Neural cell (in vitro differentiated cells): Measurements from ENCODE around the gene SEPTIN6. TPM values are rescaled to one million over a fixed set of nuclear protein-coding genes. Genes with fewer than 3 reads are reported as not detected.

Experiments used
- H2AFZ ChIP-seq: fragments of 200-600, 300-800 bp; sonication (generic), shearing (Covaris generic); 2 replicates; pipeline ENCODE4 v1.6.0; 2014; ENCODE audit warnings: low read depth, mild to moderate bottlenecking, antibody characterized with exemption, low read length, moderate library complexity
- H3F3A ChIP-seq: fragments of 200-600 bp; shearing (Covaris generic); 2 replicates; pipeline ENCODE4 v1.6.1; 2016; ENCODE audit warnings: mild to moderate bottlenecking, moderate library complexity, mixed read lengths, antibody characterized with exemption, low read length; ENCODE audit not compliant: insufficient read depth, poor library complexity, severe bottlenecking
- H3K27ac ChIP-seq: fragments of 200-600, 300-800 bp; sonication (generic), shearing (Covaris generic); 2 replicates; pipeline ENCODE4 v1.5.1; 2014; ENCODE audit warnings: mild to moderate bottlenecking, low read length, moderate library complexity
- H3K27me3 ChIP-seq: fragments of 300-800, 200-600 bp; sonication (generic), shearing (Covaris generic); 2 replicates; pipeline ENCODE4 v1.6.0; 2014; ENCODE audit warnings: mild to moderate bottlenecking, low read depth, low read length, moderate library complexity; ENCODE audit not compliant: insufficient read depth
- H3K36me3 ChIP-seq: fragments of 300-800, 200-600 bp; sonication (generic), shearing (Covaris generic); 2 replicates; pipeline ENCODE4 v1.5.1; 2014; ENCODE audit warnings: mild to moderate bottlenecking, antibody characterized with exemption, low read length, moderate library complexity; ENCODE audit not compliant: insufficient read depth
- H3K4me2 ChIP-seq: fragments of 300-800, 200-600 bp; sonication (generic), shearing (Covaris generic); 2 replicates; pipeline ENCODE4 v1.6.0; 2014; ENCODE audit warnings: mild to moderate bottlenecking, low read length
- H3K4me3 ChIP-seq: fragments of 300-800, 200-600 bp; sonication (generic), shearing (Covaris generic); 2 replicates; pipeline ENCODE4 v1.5.1; 2014; ENCODE audit warnings: mild to moderate bottlenecking, low read length, moderate library complexity
- H3K79me2 ChIP-seq: fragments of 200-600 bp; shearing (Covaris generic); replicated peaks from 2 replicates; pipeline ENCODE4 v1.6.0; 2014; ENCODE audit warnings: mild to moderate bottlenecking, low read length, moderate library complexity; ENCODE audit not compliant: insufficient read depth
- H3K9ac ChIP-seq: fragments of 300-800, 200-600 bp; sonication (generic), shearing (Covaris generic); 2 replicates; pipeline ENCODE4 v1.6.1; 2016; ENCODE audit warnings: mild to moderate bottlenecking, low read length, mixed read lengths
- H3K9me2 ChIP-seq: fragments of 200-600 bp; shearing (Covaris generic); 2 replicates; pipeline ENCODE4 v1.6.1; 2016; ENCODE audit warnings: mild to moderate bottlenecking, low read length, mixed read lengths; ENCODE audit not compliant: insufficient read depth
- H3K9me3 ChIP-seq: fragments of 200-600, 300-800 bp; sonication (generic), shearing (Covaris generic); 2 replicates; pipeline ENCODE4 v1.6.1; 2016; ENCODE audit warnings: mild to moderate bottlenecking, mixed run types, low read length, moderate library complexity, mixed read lengths
- H4K20me1 ChIP-seq: fragments of 200-600 bp; shearing (Covaris generic); 2 replicates; pipeline ENCODE4 v1.6.1; 2016; ENCODE audit warnings: mild to moderate bottlenecking, mixed run types; ENCODE audit not compliant: insufficient read depth
- EP300 ChIP-seq: fragments of 450-650 bp; conservative IDR thresholded peaks from 2 replicates; pipeline ENCODE4 v1.6.1; 2014; ENCODE audit warnings: antibody characterized with exemption, mild to moderate bottlenecking, moderate library complexity; ENCODE audit not compliant: poor library complexity, severe bottlenecking
- EZH2 ChIP-seq: fragments of 200-600, 300-800 bp; shearing (Covaris generic), sonication (generic); IDR thresholded peaks from 2 replicates; pipeline ENCODE4 v1.6.1; 2014; ENCODE audit warnings: antibody characterized with exemption, low read length, borderline replicate concordance, mild to moderate bottlenecking; ENCODE audit not compliant: insufficient read depth, poor library complexity, severe bottlenecking
- MXI1 ChIP-seq: fragments of 450-650 bp; conservative IDR thresholded peaks from 2 replicates; pipeline ENCODE4 v1.6.1; 2014; ENCODE audit warnings: antibody characterized with exemption, mild to moderate bottlenecking; ENCODE audit not compliant: poor library complexity, severe bottlenecking
- POLR2AphosphoS5 ChIP-seq: IDR thresholded peaks from 2 replicates; pipeline ENCODE4 v1.6.1; 2012
- RAD21 ChIP-seq: fragments of 450-650 bp; conservative IDR thresholded peaks from 2 replicates; pipeline ENCODE4 v1.6.1; 2014; ENCODE audit warnings: antibody characterized with exemption, mild to moderate bottlenecking, moderate library complexity
- SMC3 ChIP-seq: fragments of 450-650 bp; conservative IDR thresholded peaks from 2 replicates; pipeline ENCODE4 v1.6.1; 2014; ENCODE audit warnings: antibody characterized with exemption, mild to moderate bottlenecking, moderate library complexity; ENCODE audit not compliant: poor library complexity
- TAF1 ChIP-seq: IDR thresholded peaks from 2 replicates; pipeline ENCODE4 v1.6.1; 2012; ENCODE audit warnings: low read depth
- polyA plus RNA-seq: library from polyadenylated mRNA; depleted of rRNA; stranded (reverse); fragments of >200 nt; gene quantifications from 2 replicates; pipeline ENCODE4 v1.2.3, GENCODE V29; 2014
- TF ChIP-seq, protein P1 (sequence below): fragments of 450-650 bp; IDR thresholded peaks from 2 replicates; pipeline ENCODE4 v1.5.1; 2014; ENCODE audit warnings: antibody characterized with exemption, mild to moderate bottlenecking, moderate library complexity; ENCODE audit not compliant: poor library complexity, severe bottlenecking
- TF ChIP-seq, protein P2 (sequence below): IDR thresholded peaks from 2 replicates; pipeline ENCODE4 v1.6.1; 2012; ENCODE audit warnings: borderline replicate concordance

SEPTIN6 gene
- polyA plus RNA-seq, 1 donor from 2014 or later, result 155 TPM

DNA sequence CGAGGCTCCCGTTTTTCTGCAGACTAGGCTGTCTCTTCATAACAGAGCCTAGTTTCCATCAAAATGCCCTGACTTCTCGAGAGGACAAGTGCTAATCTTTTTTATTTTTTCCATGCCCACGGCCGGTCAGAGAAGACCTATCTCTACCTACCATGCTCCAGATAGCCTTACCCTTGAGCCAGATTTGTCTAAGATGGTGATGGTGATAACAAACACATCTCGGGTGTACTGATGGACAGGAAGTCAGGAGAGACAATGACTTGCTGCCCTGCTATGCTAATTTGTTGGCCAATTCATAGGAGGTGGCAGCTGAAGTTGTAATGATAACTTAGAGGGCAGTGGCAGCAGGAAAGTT is 44.6 kb downstream of the SEPTIN6 start:
- no peak overlapping the region for H3K4me3 ChIP-seq
- H3K36me3 ChIP-seq, result no peaks in the 10 kb centered on the region
- H3K27me3 ChIP-seq, result no peaks in the 10 kb centered on the region
- no peak overlapping the region for H3K27ac ChIP-seq
- H3K9me3 ChIP-seq, result no peaks in the 10 kb centered on the region
- H3K9me2 ChIP-seq, result no peaks in the 10 kb centered on the region
- H4K20me1 ChIP-seq, result no peaks in the 10 kb centered on the region
- no peak overlapping the region for H2AFZ ChIP-seq
- TF ChIP-seq SMC3 (no peak), EZH2 (no peak), MXI1 (no peak)
- TF ChIP-seq, protein P1, sequence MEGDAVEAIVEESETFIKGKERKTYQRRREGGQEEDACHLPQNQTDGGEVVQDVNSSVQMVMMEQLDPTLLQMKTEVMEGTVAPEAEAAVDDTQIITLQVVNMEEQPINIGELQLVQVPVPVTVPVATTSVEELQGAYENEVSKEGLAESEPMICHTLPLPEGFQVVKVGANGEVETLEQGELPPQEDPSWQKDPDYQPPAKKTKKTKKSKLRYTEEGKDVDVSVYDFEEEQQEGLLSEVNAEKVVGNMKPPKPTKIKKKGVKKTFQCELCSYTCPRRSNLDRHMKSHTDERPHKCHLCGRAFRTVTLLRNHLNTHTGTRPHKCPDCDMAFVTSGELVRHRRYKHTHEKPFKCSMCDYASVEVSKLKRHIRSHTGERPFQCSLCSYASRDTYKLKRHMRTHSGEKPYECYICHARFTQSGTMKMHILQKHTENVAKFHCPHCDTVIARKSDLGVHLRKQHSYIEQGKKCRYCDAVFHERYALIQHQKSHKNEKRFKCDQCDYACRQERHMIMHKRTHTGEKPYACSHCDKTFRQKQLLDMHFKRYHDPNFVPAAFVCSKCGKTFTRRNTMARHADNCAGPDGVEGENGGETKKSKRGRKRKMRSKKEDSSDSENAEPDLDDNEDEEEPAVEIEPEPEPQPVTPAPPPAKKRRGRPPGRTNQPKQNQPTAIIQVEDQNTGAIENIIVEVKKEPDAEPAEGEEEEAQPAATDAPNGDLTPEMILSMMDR, result no peak
- no peaks in the 10 kb centered on the region for H3F3A ChIP-seq
- H3K9ac ChIP-seq, result no peak overlapping the region
- H3K79me2 ChIP-seq, result no peaks in the 10 kb centered on the region
- H3K4me2 ChIP-seq, result no peak overlapping the region

DNA sequence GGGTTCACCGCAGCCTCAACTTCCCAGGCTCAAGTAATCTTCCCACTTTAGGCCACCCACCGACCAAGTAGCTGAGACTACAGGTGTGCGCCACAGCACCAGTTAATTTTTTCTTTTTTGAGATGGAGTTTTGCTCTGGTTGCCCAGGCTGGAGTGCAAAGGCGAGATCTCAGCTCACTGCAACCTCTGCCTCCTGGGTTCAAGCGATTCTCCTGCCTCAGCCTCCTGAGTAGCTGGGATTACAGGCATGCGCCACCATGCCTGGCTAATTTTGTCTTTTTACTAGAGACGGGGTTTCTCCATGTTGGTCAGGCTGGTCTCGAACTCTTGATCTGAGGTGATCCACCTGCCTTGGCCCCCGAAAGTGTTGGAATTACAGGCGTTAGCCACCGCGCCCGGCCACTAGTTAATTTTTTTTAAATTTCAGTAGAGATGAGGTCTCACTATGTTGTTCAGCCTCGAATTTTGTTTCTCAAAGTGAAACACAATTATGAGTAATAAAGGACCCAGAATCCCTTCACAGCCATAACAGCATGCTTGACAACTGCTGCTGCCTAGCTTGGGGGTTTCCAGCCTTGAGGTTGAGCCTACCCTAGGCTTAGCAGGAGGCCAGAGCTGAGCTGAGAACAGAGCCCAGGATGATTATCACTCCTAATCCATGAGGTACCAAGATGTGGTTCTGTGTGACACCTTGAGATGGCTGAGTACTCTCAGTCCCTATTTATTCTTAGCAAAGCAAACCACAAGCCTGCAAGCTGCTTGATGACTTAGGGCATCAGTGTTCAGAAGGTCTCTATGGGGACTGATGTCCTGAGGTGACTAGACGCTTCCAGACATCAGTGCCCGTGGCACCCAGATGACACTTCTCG is 45.2 kb downstream of the SEPTIN6 start:
- Histone ChIP-seq H3K4me2 (no peak overlapping the region), H3K79me2 (no peaks in the 10 kb centered on the region), H3K9me3 (no peaks in the 10 kb centered on the region), H3K4me3 (no peak overlapping the region), H3K36me3 (no peaks in the 10 kb centered on the region), H4K20me1 (no peaks in the 10 kb centered on the region), H3K9me2 (no peaks in the 10 kb centered on the region), H3K9ac (no peak overlapping the region), H3F3A (no peaks in the 10 kb centered on the region), H2AFZ (no peak overlapping the region), H3K27me3 (no peaks in the 10 kb centered on the region), H3K27ac (no peak overlapping the region)
- TF ChIP-seq TAF1 (no peak), RAD21 (no peak), SMC3 (no peak), POLR2AphosphoS5 (no peak), EP300 (no peak), MXI1 (no peak), EZH2 (no peak)
- TF ChIP-seq, protein P2, sequence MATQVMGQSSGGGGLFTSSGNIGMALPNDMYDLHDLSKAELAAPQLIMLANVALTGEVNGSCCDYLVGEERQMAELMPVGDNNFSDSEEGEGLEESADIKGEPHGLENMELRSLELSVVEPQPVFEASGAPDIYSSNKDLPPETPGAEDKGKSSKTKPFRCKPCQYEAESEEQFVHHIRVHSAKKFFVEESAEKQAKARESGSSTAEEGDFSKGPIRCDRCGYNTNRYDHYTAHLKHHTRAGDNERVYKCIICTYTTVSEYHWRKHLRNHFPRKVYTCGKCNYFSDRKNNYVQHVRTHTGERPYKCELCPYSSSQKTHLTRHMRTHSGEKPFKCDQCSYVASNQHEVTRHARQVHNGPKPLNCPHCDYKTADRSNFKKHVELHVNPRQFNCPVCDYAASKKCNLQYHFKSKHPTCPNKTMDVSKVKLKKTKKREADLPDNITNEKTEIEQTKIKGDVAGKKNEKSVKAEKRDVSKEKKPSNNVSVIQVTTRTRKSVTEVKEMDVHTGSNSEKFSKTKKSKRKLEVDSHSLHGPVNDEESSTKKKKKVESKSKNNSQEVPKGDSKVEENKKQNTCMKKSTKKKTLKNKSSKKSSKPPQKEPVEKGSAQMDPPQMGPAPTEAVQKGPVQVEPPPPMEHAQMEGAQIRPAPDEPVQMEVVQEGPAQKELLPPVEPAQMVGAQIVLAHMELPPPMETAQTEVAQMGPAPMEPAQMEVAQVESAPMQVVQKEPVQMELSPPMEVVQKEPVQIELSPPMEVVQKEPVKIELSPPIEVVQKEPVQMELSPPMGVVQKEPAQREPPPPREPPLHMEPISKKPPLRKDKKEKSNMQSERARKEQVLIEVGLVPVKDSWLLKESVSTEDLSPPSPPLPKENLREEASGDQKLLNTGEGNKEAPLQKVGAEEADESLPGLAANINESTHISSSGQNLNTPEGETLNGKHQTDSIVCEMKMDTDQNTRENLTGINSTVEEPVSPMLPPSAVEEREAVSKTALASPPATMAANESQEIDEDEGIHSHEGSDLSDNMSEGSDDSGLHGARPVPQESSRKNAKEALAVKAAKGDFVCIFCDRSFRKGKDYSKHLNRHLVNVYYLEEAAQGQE, result no peak
- TF ChIP-seq, protein P1, result no peak
